GM12892 (cell line): ENCODE data around the gene PAX5.
A peak's percentile ranks its signal among the peaks of the same experiment; 100 is the strongest.

Experiments used
- POLR2A ChIP-seq: IDR thresholded peaks from 2 replicates; pipeline ENCODE4 v1.6.1; 2011; ENCODE audit warnings: low read depth, low read length, control low read depth
- POLR2AphosphoS5 ChIP-seq: IDR thresholded peaks from 2 replicates; pipeline ENCODE4 v1.6.1; 2011; ENCODE audit warnings: low read depth, low read length, control low read depth

DNA sequence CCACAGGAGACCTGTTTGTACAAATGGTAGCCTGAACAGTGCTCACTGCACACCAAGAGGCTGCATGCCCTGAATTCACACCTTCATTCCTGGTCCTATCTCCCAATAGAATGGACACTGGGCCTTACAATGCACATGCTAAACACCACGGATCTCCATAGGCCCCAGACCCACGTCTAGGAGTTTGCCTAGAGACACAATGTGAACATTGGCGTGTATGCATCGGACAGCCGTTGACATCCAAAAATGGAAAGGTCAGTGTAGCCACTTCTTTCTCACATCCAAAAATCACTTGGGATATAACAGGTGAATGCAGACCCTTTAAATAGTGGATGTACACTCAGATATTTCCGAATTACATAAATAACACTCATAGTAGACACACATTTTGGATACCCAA lies 927 bp downstream of the PAX5 start:
- 0 out of 2 replicates have a peak, but pooled peaks have one; percentile 16 for TF ChIP-seq POLR2AphosphoS5
- peak; percentile 5; the same call in 1 of the 2 replicates for TF ChIP-seq POLR2A
